ENCODE results near the gene IGFBP6.

Gene IGFBP6

GRCh38 chr12:53099071-53099882 lies 1.8 kb downstream of the IGFBP6 start (continued):
- TF ChIP-seq ZNF10 (tag by site-specific recombination; IDR thresholded peaks at IDR 0.05) = no peak
- no peak for TF ChIP-seq GLI2 (tag by site-specific recombination; IDR thresholded peaks at IDR 0.05; ENCODE audit: borderline replicate concordance, low read depth)
- no peak for TF ChIP-seq ZNF19 (tag by site-specific recombination; IDR thresholded peaks at IDR 0.05; ENCODE audit: low read depth)
- no peak for TF ChIP-seq ZNF521 (tag by site-specific recombination; IDR thresholded peaks at IDR 0.05)
- TF ChIP-seq ZBTB11 (tag by site-specific recombination; conservative IDR thresholded peaks at IDR 0.05; ENCODE audit: low read depth) = 0 out of 2 replicates have a peak, but pooled peaks have one; percentile 23
- no peak for TF ChIP-seq ZNF311 (tag by site-specific recombination; IDR thresholded peaks at IDR 0.05; ENCODE audit: borderline replicate concordance)
- TF ChIP-seq KLF17 (tag by site-specific recombination; IDR thresholded peaks at IDR 0.05) = peak; percentile 91
- TF ChIP-seq ZNF157 (tag by site-specific recombination; IDR thresholded peaks at IDR 0.05) = no peak
- no peak for TF ChIP-seq ZNF664 (tag by site-specific recombination; IDR thresholded peaks at IDR 0.05)
- TF ChIP-seq ZNF202 (tag by site-specific recombination; IDR thresholded peaks at IDR 0.05; ENCODE audit: borderline replicate concordance) = no peak
- TF ChIP-seq ZNF623 (tag by site-specific recombination; IDR thresholded peaks at IDR 0.05) = no peak
- no peak for TF ChIP-seq KLF9 (tag by site-specific recombination; IDR thresholded peaks at IDR 0.05; ENCODE audit: low read depth)
- TF ChIP-seq ZNF558 (tag by site-specific recombination; IDR thresholded peaks at IDR 0.05) = no peak
- TF ChIP-seq ZNF677 (tag by site-specific recombination; IDR thresholded peaks at IDR 0.05) = no peak
- no peak for TF ChIP-seq ZNF416 (tag by site-specific recombination; IDR thresholded peaks at IDR 0.05)
- TF ChIP-seq ZNF16 (tag by site-specific recombination; IDR thresholded peaks at IDR 0.05; ENCODE audit: low read depth) = no peak
- no peak for TF ChIP-seq ZNF473 (tag by site-specific recombination; IDR thresholded peaks at IDR 0.05)
- no peak for TF ChIP-seq ZNF704 (tag by site-specific recombination; IDR thresholded peaks at IDR 0.05)
- TF ChIP-seq REPIN1 (tag by site-specific recombination; IDR thresholded peaks at IDR 0.05; ENCODE audit: low read depth) = no peak
- peak; percentile 59 for TF ChIP-seq ZEB2 (tag by site-specific recombination; IDR thresholded peaks at IDR 0.05)
- TF ChIP-seq ZNF518A (tag by site-specific recombination; conservative IDR thresholded peaks at IDR 0.05; ENCODE audit: low read depth) = no peak
- TF ChIP-seq HOXD13 (CRISPR knock-in tag; IDR thresholded peaks at IDR 0.05; ENCODE audit: borderline replicate concordance) = no peak
- no peak for TF ChIP-seq ZNF324 (tag by site-specific recombination; IDR thresholded peaks at IDR 0.05)
- TF ChIP-seq EGR2 (tag by site-specific recombination; IDR thresholded peaks at IDR 0.05; ENCODE audit: low read depth) = peak; percentile 9; the same call in 1 of the 2 replicates
- peak; percentile 87 for TF ChIP-seq CTCF (tag by site-specific recombination; IDR thresholded peaks at IDR 0.05)
- no peak for TF ChIP-seq KLF16 (tag by site-specific recombination; IDR thresholded peaks at IDR 0.05)
- no peak for TF ChIP-seq TCF7L2 (IDR thresholded peaks at IDR 0.05; ENCODE audit: borderline replicate concordance, low read depth, low read length)
- no peak for TF ChIP-seq RBAK (tag by site-specific recombination; IDR thresholded peaks at IDR 0.05)

Data from HEK293 (cell line).